ENCODE results near the gene MINDY3.
A peak's percentile ranks its signal among the peaks of the same experiment; 100 is the strongest.

MINDY3 gene

GRCh38 chr10:15758618-15759017 lies 101.7 kb downstream of the MINDY3 start:
- no peak overlapping the region for H3K4me3 ChIP-seq (ENCODE audit: low read depth, low read length)
- no peak for DNase-seq (ENCODE audit: low read depth, low spot score)
- TF ChIP-seq CTCF (IDR thresholded peaks at IDR 0.05; ENCODE audit: low read depth, low read length), result no peak
- in situ Hi-C loops (cut with HindIII; ENCODE audit: low sequenced_read_pairs), result no loop called here

GRCh38 chr10:15754937-15755336 lies 105.4 kb downstream of the MINDY3 start:
- in situ Hi-C loops (cut with HindIII; ENCODE audit: low sequenced_read_pairs), result no loop called here
- H3K4me3 ChIP-seq (ENCODE audit: low read depth, low read length), result no peak overlapping the region
- no peak for DNase-seq (ENCODE audit: low read depth, low spot score)
- no peak for TF ChIP-seq CTCF (IDR thresholded peaks at IDR 0.05; ENCODE audit: low read depth, low read length)

GRCh38 chr10:15751046-15751445 lies 109.3 kb downstream of the MINDY3 start:
- no peak for TF ChIP-seq CTCF (IDR thresholded peaks at IDR 0.05; ENCODE audit: low read depth, low read length)
- DNase-seq (ENCODE audit: low read depth, low spot score), result no peak
- in situ Hi-C loops (cut with HindIII; ENCODE audit: low sequenced_read_pairs), result no loop called here
- no peak overlapping the region for H3K4me3 ChIP-seq (ENCODE audit: low read depth, low read length)

GRCh38 chr10:15748126-15748525 lies 112.2 kb downstream of the MINDY3 start:
- TF ChIP-seq CTCF (IDR thresholded peaks at IDR 0.05; ENCODE audit: low read depth, low read length), result no peak
- no peak for DNase-seq (ENCODE audit: low read depth, low spot score)
- H3K4me3 ChIP-seq (ENCODE audit: low read depth, low read length), result no peak overlapping the region
- in situ Hi-C loops (cut with HindIII; ENCODE audit: low sequenced_read_pairs), result no loop called here

- in situ Hi-C loops (cut with HindIII; ENCODE audit: low sequenced_read_pairs), result no loop called here
- no peak for DNase-seq (ENCODE audit: low read depth, low spot score)
- no peak overlapping the region for H3K4me3 ChIP-seq (ENCODE audit: low read depth, low read length)
- TF ChIP-seq CTCF (IDR thresholded peaks at IDR 0.05; ENCODE audit: low read depth, low read length), result no peak
Observed at GRCh38 chr10:15747632-15748031, 112.7 kb downstream of the MINDY3 start.

- DNase-seq (ENCODE audit: low read depth, low spot score), result peak; percentile 41
- H3K4me3 ChIP-seq (ENCODE audit: low read depth, low read length), result no peak overlapping the region
- no peak for TF ChIP-seq CTCF (IDR thresholded peaks at IDR 0.05; ENCODE audit: low read depth, low read length)
- in situ Hi-C loops (cut with HindIII; ENCODE audit: low sequenced_read_pairs), result no loop called here
Observed at GRCh38 chr10:15745751-15746150, 114.6 kb downstream of the MINDY3 start.
